ENCODE results near the gene EGFR. TPM values are rescaled to one million over a fixed set of nuclear protein-coding genes. Genes with fewer than 3 reads are reported as not detected.
A peak's percentile ranks its signal among the peaks of the same experiment; 100 is the strongest.

EGFR gene
- total RNA-seq, 4 donors from 2014 or later, result 79.3 to 125 (median 110) TPM

DNA sequence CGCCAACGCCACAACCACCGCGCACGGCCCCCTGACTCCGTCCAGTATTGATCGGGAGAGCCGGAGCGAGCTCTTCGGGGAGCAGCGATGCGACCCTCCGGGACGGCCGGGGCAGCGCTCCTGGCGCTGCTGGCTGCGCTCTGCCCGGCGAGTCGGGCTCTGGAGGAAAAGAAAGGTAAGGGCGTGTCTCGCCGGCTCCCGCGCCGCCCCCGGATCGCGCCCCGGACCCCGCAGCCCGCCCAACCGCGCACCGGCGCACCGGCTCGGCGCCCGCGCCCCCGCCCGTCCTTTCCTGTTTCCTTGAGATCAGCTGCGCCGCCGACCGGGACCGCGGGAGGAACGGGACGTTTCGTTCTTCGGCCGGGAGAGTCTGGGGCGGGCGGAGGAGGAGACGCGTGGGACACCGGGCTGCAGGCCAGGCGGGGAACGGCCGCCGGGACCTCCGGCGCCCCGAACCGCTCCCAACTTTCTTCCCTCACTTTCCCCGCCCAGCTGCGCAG lies 424 bp downstream of the EGFR start:
- peak overlapping the region; percentile 91 to 98 (median 96) for H3K4me3 ChIP-seq
- WGBS, result 10% methylated on average over 2 of the region's 70 CpGs
- H3K9me3 ChIP-seq, result no peaks in the 10 kb centered on the region
- DNase-seq (ENCODE audit: extremely low spot score), result peak; percentile 92
- intact Hi-C loops (cut with DNase I), result loop anchor here (2.0 to 10.0 kb wide), 4 partner anchors 84 to 237 kb away; no protein-coding TSS in a partner anchor
- H3K4me1 ChIP-seq, result peaks cover 18 to 50% (median 47%) of the 10 kb centered on the region in 4 donors
- H3K27ac ChIP-seq (replicated peaks in 1 of 4), result peak overlapping the region; percentile 97 to 99 (median 99)
- peaks cover 0 to 11% (median 0%) of the 10 kb centered on the region in 4 donors for H3K27me3 ChIP-seq
- TF ChIP-seq EP300 (IDR thresholded peaks at IDR 0.05) (peak; percentile 95), POLR2AphosphoS5 (IDR thresholded peaks at IDR 0.05) (peak; percentile 63 to 88), POLR2A (IDR thresholded peaks at IDR 0.05; ENCODE audit: low read depth) (no peak)
- H3K36me3 ChIP-seq, result no peaks in the 10 kb centered on the region

DNA sequence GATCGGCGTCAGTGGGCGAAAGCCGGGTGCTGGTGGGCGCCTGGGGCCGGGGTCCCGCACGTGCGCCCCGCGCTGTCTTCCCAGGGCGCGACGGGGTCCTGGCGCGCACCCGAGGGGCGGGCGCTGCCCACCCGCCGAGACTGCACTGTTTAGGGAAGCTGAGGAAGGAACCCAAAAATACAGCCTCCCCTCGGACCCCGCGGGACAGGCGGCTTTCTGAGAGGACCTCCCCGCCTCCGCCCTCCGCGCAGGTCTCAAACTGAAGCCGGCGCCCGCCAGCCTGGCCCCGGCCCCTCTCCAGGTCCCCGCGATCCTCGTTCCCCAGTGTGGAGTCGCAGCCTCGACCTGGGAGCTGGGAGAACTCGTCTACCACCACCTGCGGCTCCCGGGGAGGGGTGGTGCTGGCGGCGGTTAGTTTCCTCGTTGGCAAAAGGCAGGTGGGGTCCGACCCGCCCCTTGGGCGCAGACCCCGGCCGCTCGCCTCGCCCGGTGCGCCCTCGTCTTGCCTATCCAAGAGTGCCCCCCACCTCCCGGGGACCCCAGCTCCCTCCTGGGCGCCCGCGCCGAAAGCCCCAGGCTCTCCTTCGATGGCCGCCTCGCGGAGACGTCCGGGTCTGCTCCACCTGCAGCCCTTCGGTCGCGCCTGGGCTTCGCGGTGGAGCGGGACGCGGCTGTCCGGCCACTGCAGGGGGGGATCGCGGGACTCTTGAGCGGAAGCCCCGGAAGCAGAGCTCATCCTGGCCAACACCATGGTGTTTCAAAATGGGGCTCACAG lies 1.1 kb downstream of the EGFR start:
- H3K27ac ChIP-seq (replicated peaks in 1 of 4), result peak overlapping the region; percentile 97 to 99 (median 99)
- H3K9me3 ChIP-seq, result no peaks in the 10 kb centered on the region
- 4% methylated on average over 5 of the region's 78 CpGs for WGBS
- peaks cover 0 to 11% (median 0%) of the 10 kb centered on the region in 4 donors for H3K27me3 ChIP-seq
- intact Hi-C loops (cut with DNase I), result loop anchor here (2.0 to 10.0 kb wide), 6 partner anchors 47 to 238 kb away; no protein-coding TSS in a partner anchor
- H3K36me3 ChIP-seq, result no peaks in the 10 kb centered on the region
- peak; percentile 90 for DNase-seq (ENCODE audit: extremely low spot score)
- H3K4me1 ChIP-seq, result peaks cover 19 to 56% (median 54%) of the 10 kb centered on the region in 4 donors
- no peak for TF ChIP-seq POLR2A (IDR thresholded peaks at IDR 0.05; ENCODE audit: low read depth)
- TF ChIP-seq, protein P1, sequence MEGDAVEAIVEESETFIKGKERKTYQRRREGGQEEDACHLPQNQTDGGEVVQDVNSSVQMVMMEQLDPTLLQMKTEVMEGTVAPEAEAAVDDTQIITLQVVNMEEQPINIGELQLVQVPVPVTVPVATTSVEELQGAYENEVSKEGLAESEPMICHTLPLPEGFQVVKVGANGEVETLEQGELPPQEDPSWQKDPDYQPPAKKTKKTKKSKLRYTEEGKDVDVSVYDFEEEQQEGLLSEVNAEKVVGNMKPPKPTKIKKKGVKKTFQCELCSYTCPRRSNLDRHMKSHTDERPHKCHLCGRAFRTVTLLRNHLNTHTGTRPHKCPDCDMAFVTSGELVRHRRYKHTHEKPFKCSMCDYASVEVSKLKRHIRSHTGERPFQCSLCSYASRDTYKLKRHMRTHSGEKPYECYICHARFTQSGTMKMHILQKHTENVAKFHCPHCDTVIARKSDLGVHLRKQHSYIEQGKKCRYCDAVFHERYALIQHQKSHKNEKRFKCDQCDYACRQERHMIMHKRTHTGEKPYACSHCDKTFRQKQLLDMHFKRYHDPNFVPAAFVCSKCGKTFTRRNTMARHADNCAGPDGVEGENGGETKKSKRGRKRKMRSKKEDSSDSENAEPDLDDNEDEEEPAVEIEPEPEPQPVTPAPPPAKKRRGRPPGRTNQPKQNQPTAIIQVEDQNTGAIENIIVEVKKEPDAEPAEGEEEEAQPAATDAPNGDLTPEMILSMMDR (IDR thresholded peaks at IDR 0.05), result peak in 1 of 3 experiments; percentile 36
- peak overlapping the region; percentile 91 to 98 (median 96) for H3K4me3 ChIP-seq

DNA sequence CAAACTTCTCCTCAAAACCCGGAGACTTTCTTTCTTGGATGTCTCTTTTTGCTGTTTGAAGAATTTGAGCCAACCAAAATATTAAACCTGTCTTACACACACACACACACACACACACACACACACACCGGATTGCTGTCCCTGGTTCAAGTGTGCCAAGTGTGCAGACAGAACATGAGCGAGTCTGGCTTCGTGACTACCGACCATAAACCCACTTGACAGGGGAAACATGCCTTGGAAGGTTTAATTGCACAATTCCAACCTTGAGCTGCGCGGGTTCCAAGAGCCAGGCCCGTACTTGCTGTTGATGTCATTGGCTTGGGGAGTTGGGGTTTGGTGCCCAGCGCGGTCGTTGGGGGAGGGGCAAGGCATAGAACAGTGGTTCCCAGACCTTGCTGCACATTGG lies 1.7 kb downstream of the EGFR start:
- DNase-seq (ENCODE audit: extremely low spot score), result peak; percentile 91
- intact Hi-C loops (cut with DNase I), result loop anchor here (2.0 to 5.0 kb wide), 2 partner anchors 47 to 112 kb away; no protein-coding TSS in a partner anchor
- Histone ChIP-seq H3K27me3 (peaks cover 0 to 11% (median 0%) of the 10 kb centered on the region in 4 donors), H3K4me1 (peaks cover 25 to 62% (median 60%) of the 10 kb centered on the region in 4 donors), H3K4me3 (peak overlapping the region; percentile 91 to 98 (median 96)), H3K36me3 (no peaks in the 10 kb centered on the region), H3K9me3 (no peaks in the 10 kb centered on the region), H3K27ac (replicated peaks in 1 of 4) (peak overlapping the region; percentile 97 to 99 (median 99))
- WGBS, result 43% methylated on average over 11 of the region's 11 CpGs
- TF ChIP-seq EP300 (IDR thresholded peaks at IDR 0.05) (no peak), POLR2AphosphoS5 (IDR thresholded peaks at IDR 0.05) (peak; percentile 65 to 76)
- TF ChIP-seq, protein P1 (IDR thresholded peaks at IDR 0.05), result no peak

DNA sequence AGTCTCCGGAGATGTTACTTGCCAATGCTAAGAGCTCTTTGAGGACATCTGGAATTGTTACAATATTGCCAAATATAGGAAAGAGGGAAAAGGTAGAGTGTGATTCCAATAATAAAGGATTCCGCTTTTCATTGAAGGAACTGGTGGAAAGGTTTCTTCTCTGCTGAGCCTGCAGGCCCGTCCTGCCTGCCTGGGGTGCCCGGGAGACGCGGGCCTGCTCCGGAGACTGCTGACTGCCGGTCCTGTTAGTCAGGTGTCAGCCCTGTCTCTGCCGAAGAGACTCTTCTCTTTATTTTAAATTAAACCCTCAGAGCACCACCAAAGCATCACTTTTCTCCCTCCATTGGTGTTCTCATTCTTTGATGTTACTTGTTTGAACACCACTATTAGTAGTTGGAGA lies 2.2 kb downstream of the EGFR start:
- peak; percentile 55 for DNase-seq (ENCODE audit: extremely low spot score)
- 64% methylated on average over 9 of the region's 9 CpGs for WGBS
- H3K27ac ChIP-seq (replicated peaks in 1 of 4), result peak overlapping the region; percentile 97 to 99 (median 99)

More for the DNA sequence above, 2.2 kb downstream of the EGFR start:
- no peaks in the 10 kb centered on the region for H3K36me3 ChIP-seq
- H3K9me3 ChIP-seq, result no peaks in the 10 kb centered on the region
- peaks cover 0 to 11% (median 0%) of the 10 kb centered on the region in 4 donors for H3K27me3 ChIP-seq
- peak overlapping the region; percentile 91 to 98 (median 96) for H3K4me3 ChIP-seq
- intact Hi-C loops (cut with DNase I), result loop anchor here (2.0 to 5.0 kb wide), 2 partner anchors 46 to 112 kb away; no protein-coding TSS in a partner anchor
- no peak for TF ChIP-seq POLR2AphosphoS5 (IDR thresholded peaks at IDR 0.05)
- TF ChIP-seq, protein P1 (IDR thresholded peaks at IDR 0.05), result no peak
- no peak for TF ChIP-seq POLR2A (IDR thresholded peaks at IDR 0.05; ENCODE audit: low read depth)
- no peak for TF ChIP-seq EP300 (IDR thresholded peaks at IDR 0.05)
- peaks cover 28 to 68% (median 66%) of the 10 kb centered on the region in 4 donors for H3K4me1 ChIP-seq

Data from esophagus muscularis mucosa (tissue), 4 donors.